ENCODE data around the gene CR2. TPM values are rescaled to one million over a fixed set of nuclear protein-coding genes. Genes with fewer than 3 reads are reported as not detected.

CR2 gene
- total and polyA plus RNA-seq, 9 donors = 0.04 to 1.3 (median 0.50) TPM

GRCh38 chr1:207440626-207441025, 13.5 kb upstream of the CR2 start:
- H3K27me3 ChIP-seq (ENCODE audit: control insufficient read depth, insufficient read depth, low read length) = no peaks in the 10 kb centered on the region
- no peak overlapping the region for H3K27ac ChIP-seq (ENCODE audit: low read length)
- H3K4me3 ChIP-seq (ENCODE audit: low read length) = no peak overlapping the region
- H3K4me1 ChIP-seq (ENCODE audit: control insufficient read depth, insufficient read depth, low read length) = no peaks in the 10 kb centered on the region
- no peak for DNase-seq
- no CpG with 5 or more reads among the region's 2 CpGs for WGBS (ENCODE audit: insufficient coverage)
- H3K9me3 ChIP-seq (replicated peaks; ENCODE audit: control insufficient read depth, low read depth, low read length) = no peaks in the 10 kb centered on the region
- no peaks in the 10 kb centered on the region for H3K36me3 ChIP-seq (ENCODE audit: control insufficient read depth, insufficient read depth, low read length)

GRCh38 chr1:207444514-207445217, 9.5 kb upstream of the CR2 start:
- Histone ChIP-seq H3K36me3 (ENCODE audit: control insufficient read depth, insufficient read depth, low read length) (no peaks in the 10 kb centered on the region), H3K9me3 (replicated peaks; ENCODE audit: control insufficient read depth, low read depth, low read length) (no peaks in the 10 kb centered on the region), H3K4me3 (ENCODE audit: low read length) (no peak overlapping the region), H3K4me1 (ENCODE audit: control insufficient read depth, insufficient read depth, low read length) (no peaks in the 10 kb centered on the region), H3K27ac (ENCODE audit: low read length) (no peak overlapping the region), H3K27me3 (ENCODE audit: control insufficient read depth, insufficient read depth, low read length) (peaks cover 4% of the 10 kb centered on the region)
- WGBS (ENCODE audit: insufficient coverage) = 80% methylated on average over 1 of the region's 5 CpGs
- DNase-seq = no peak

- WGBS (ENCODE audit: insufficient coverage) = 18% methylated on average over 1 of the region's 1 CpG
- no peak overlapping the region for H3K4me3 ChIP-seq (ENCODE audit: low read length)
- no peak overlapping the region for H3K27ac ChIP-seq (ENCODE audit: low read length)
- no peak for DNase-seq
- peaks cover 9% of the 10 kb centered on the region for H3K4me1 ChIP-seq (ENCODE audit: control insufficient read depth, insufficient read depth, low read length)
- no peaks in the 10 kb centered on the region for H3K36me3 ChIP-seq (ENCODE audit: control insufficient read depth, insufficient read depth, low read length)
- H3K27me3 ChIP-seq (ENCODE audit: control insufficient read depth, insufficient read depth, low read length) = peaks cover 34% of the 10 kb centered on the region
- H3K9me3 ChIP-seq (replicated peaks; ENCODE audit: control insufficient read depth, low read depth, low read length) = no peaks in the 10 kb centered on the region
These were observed 450 bp upstream of the CR2 start for GRCh38 chr1:207453710-207454045.

- H3K36me3 ChIP-seq (ENCODE audit: control insufficient read depth, insufficient read depth, low read length) = no peaks in the 10 kb centered on the region
- H3K27me3 ChIP-seq (ENCODE audit: control insufficient read depth, insufficient read depth, low read length) = peaks cover 30% of the 10 kb centered on the region
- H3K4me3 ChIP-seq (ENCODE audit: low read length) = no peak overlapping the region
- H3K4me1 ChIP-seq (ENCODE audit: control insufficient read depth, insufficient read depth, low read length) = peaks cover 9% of the 10 kb centered on the region
- no peak overlapping the region for H3K27ac ChIP-seq (ENCODE audit: low read length)
- no peaks in the 10 kb centered on the region for H3K9me3 ChIP-seq (replicated peaks; ENCODE audit: control insufficient read depth, low read depth, low read length)
- 37% methylated on average over 2 of the region's 6 CpGs for WGBS (ENCODE audit: insufficient coverage)
- no peak for DNase-seq
These were observed 1.1 kb downstream of the CR2 start for GRCh38 chr1:207455183-207455754.

GRCh38 chr1:207458414-207458813, 4.3 kb downstream of the CR2 start:
- H3K9me3 ChIP-seq (replicated peaks; ENCODE audit: control insufficient read depth, low read depth, low read length) = no peaks in the 10 kb centered on the region
- no peak for DNase-seq
- peaks cover 23% of the 10 kb centered on the region for H3K27me3 ChIP-seq (ENCODE audit: control insufficient read depth, insufficient read depth, low read length)
- 58% methylated on average over 1 of the region's 1 CpG for WGBS (ENCODE audit: insufficient coverage)
- H3K27ac ChIP-seq (ENCODE audit: low read length) = no peak overlapping the region
- H3K36me3 ChIP-seq (ENCODE audit: control insufficient read depth, insufficient read depth, low read length) = no peaks in the 10 kb centered on the region
- H3K4me3 ChIP-seq (ENCODE audit: low read length) = no peak overlapping the region
- H3K4me1 ChIP-seq (ENCODE audit: control insufficient read depth, insufficient read depth, low read length) = peaks cover 9% of the 10 kb centered on the region

GRCh38 chr1:207459008-207459407, 4.9 kb downstream of the CR2 start:
- WGBS (ENCODE audit: insufficient coverage) = no CpG with 5 or more reads among the region's 2 CpGs
- H3K27me3 ChIP-seq (ENCODE audit: control insufficient read depth, insufficient read depth, low read length) = peaks cover 20% of the 10 kb centered on the region

GRCh38 chr1:207461649-207462048, 7.5 kb downstream of the CR2 start:
- H3K27me3 ChIP-seq (ENCODE audit: control insufficient read depth, insufficient read depth, low read length) = peaks cover 1% of the 10 kb centered on the region
- no peak for DNase-seq
- no peaks in the 10 kb centered on the region for H3K36me3 ChIP-seq (ENCODE audit: control insufficient read depth, insufficient read depth, low read length)
- H3K4me3 ChIP-seq (ENCODE audit: low read length) = no peak overlapping the region
- no peak overlapping the region for H3K27ac ChIP-seq (ENCODE audit: low read length)
- WGBS (ENCODE audit: insufficient coverage) = no CpG with 5 or more reads among the region's 1 CpG
- no peaks in the 10 kb centered on the region for H3K4me1 ChIP-seq (ENCODE audit: control insufficient read depth, insufficient read depth, low read length)
- H3K9me3 ChIP-seq (replicated peaks; ENCODE audit: control insufficient read depth, low read depth, low read length) = no peaks in the 10 kb centered on the region

More at GRCh38 chr1:207459008-207459407, 4.9 kb downstream of the CR2 start:
- no peak overlapping the region for H3K4me3 ChIP-seq (ENCODE audit: low read length)
- H3K4me1 ChIP-seq (ENCODE audit: control insufficient read depth, insufficient read depth, low read length) = peaks cover 7% of the 10 kb centered on the region
- H3K36me3 ChIP-seq (ENCODE audit: control insufficient read depth, insufficient read depth, low read length) = no peaks in the 10 kb centered on the region
- H3K9me3 ChIP-seq (replicated peaks; ENCODE audit: control insufficient read depth, low read depth, low read length) = no peaks in the 10 kb centered on the region
- no peak for DNase-seq
- H3K27ac ChIP-seq (ENCODE audit: low read length) = no peak overlapping the region

- Histone ChIP-seq H3K4me3 (ENCODE audit: low read length) (no peak overlapping the region), H3K9me3 (replicated peaks; ENCODE audit: control insufficient read depth, low read depth, low read length) (no peaks in the 10 kb centered on the region), H3K27ac (ENCODE audit: low read length) (no peak overlapping the region), H3K27me3 (ENCODE audit: control insufficient read depth, insufficient read depth, low read length) (no peaks in the 10 kb centered on the region), H3K4me1 (ENCODE audit: control insufficient read depth, insufficient read depth, low read length) (no peaks in the 10 kb centered on the region), H3K36me3 (ENCODE audit: control insufficient read depth, insufficient read depth, low read length) (no peaks in the 10 kb centered on the region)
- no peak for DNase-seq
These were observed 8.4 kb downstream of the CR2 start for GRCh38 chr1:207462535-207462934.

- no peaks in the 10 kb centered on the region for H3K27me3 ChIP-seq (ENCODE audit: control insufficient read depth, insufficient read depth, low read length)
- H3K4me1 ChIP-seq (ENCODE audit: control insufficient read depth, insufficient read depth, low read length) = no peaks in the 10 kb centered on the region
- no peaks in the 10 kb centered on the region for H3K9me3 ChIP-seq (replicated peaks; ENCODE audit: control insufficient read depth, low read depth, low read length)
- DNase-seq = no peak
- no peaks in the 10 kb centered on the region for H3K36me3 ChIP-seq (ENCODE audit: control insufficient read depth, insufficient read depth, low read length)
- no peak overlapping the region for H3K4me3 ChIP-seq (ENCODE audit: low read length)
- no peak overlapping the region for H3K27ac ChIP-seq (ENCODE audit: low read length)
These were observed 8.9 kb downstream of the CR2 start for GRCh38 chr1:207463021-207463420.

- no peaks in the 10 kb centered on the region for H3K27me3 ChIP-seq (ENCODE audit: control insufficient read depth, insufficient read depth, low read length)
- no peak for DNase-seq
- no peaks in the 10 kb centered on the region for H3K36me3 ChIP-seq (ENCODE audit: control insufficient read depth, insufficient read depth, low read length)
- H3K4me3 ChIP-seq (ENCODE audit: low read length) = no peak overlapping the region
- no peaks in the 10 kb centered on the region for H3K4me1 ChIP-seq (ENCODE audit: control insufficient read depth, insufficient read depth, low read length)
- no CpG with 5 or more reads among the region's 3 CpGs for WGBS (ENCODE audit: insufficient coverage)
- no peak overlapping the region for H3K27ac ChIP-seq (ENCODE audit: low read length)
- no peaks in the 10 kb centered on the region for H3K9me3 ChIP-seq (replicated peaks; ENCODE audit: control insufficient read depth, low read depth, low read length)
These were observed 9.4 kb downstream of the CR2 start for GRCh38 chr1:207463571-207463970.

GRCh38 chr1:207470927-207471326, 16.8 kb downstream of the CR2 start:
- Histone ChIP-seq H3K27ac (ENCODE audit: low read length) (no peak overlapping the region), H3K27me3 (ENCODE audit: control insufficient read depth, insufficient read depth, low read length) (no peaks in the 10 kb centered on the region), H3K4me1 (ENCODE audit: control insufficient read depth, insufficient read depth, low read length) (no peaks in the 10 kb centered on the region), H3K9me3 (replicated peaks; ENCODE audit: control insufficient read depth, low read depth, low read length) (no peaks in the 10 kb centered on the region), H3K4me3 (ENCODE audit: low read length) (no peak overlapping the region), H3K36me3 (ENCODE audit: control insufficient read depth, insufficient read depth, low read length) (no peaks in the 10 kb centered on the region)
- DNase-seq = no peak
- WGBS (ENCODE audit: insufficient coverage) = no CpG with 5 or more reads among the region's 2 CpGs

All from muscle of leg (tissue), 11 donors.